HL-60 (cell line): ENCODE data around the gene DCBLD1.

ENCODE experiments used
- DNase-seq, 2 experiments: peaks; one replicate each; pipeline ENCODE4 v3.0.0-alpha.2; 2010 to 2020; ENCODE audit warnings: low read depth in 1 of 2, low spot score in 1 of 2
- H3K27ac ChIP-seq: fragments of 250-450 bp; sonication (Bioruptor Pico); replicated peaks from 2 replicates; pipeline ENCODE4 v1.5.1; 2020; ENCODE audit warnings: mild to moderate bottlenecking, moderate library complexity
- H3K27me3 ChIP-seq: fragments of 250-450 bp; sonication (Bioruptor Pico); 2 replicates; pipeline ENCODE4 v1.5.1; 2021; ENCODE audit warnings: mild to moderate bottlenecking, moderate library complexity; ENCODE audit not compliant: insufficient read depth, poor library complexity, severe bottlenecking
- H3K4me3 ChIP-seq: replicated peaks from 2 replicates; pipeline ENCODE4 v1.5.1; 2011; ENCODE audit warnings: mild to moderate bottlenecking, control low read depth, low read length; ENCODE audit not compliant: insufficient read depth
- CTCF ChIP-seq: IDR thresholded peaks from one replicate; pipeline ENCODE4 v1.5.1; 2011; ENCODE audit warnings: low read length, control low read depth, inconsistent platforms; ENCODE audit not compliant: insufficient read depth
- GABPA ChIP-seq: IDR thresholded peaks from 2 replicates; pipeline ENCODE4 v1.6.1; 2012; ENCODE audit warnings: low read depth
- POLR2AphosphoS5 ChIP-seq: IDR thresholded peaks from 2 replicates; pipeline ENCODE4 v1.6.1; 2012; ENCODE audit warnings: low read depth
- REST ChIP-seq: IDR thresholded peaks from 2 replicates; pipeline ENCODE4 v1.6.1; 2012; ENCODE audit warnings: low read depth; ENCODE audit not compliant: insufficient replicate concordance
- SPI1 ChIP-seq: IDR thresholded peaks from 2 replicates; pipeline ENCODE4 v1.6.1; 2012; ENCODE audit warnings: low read depth, mild to moderate bottlenecking, borderline replicate concordance

Gene DCBLD1

GRCh38 chr6:117503211-117503610 lies 20.7 kb downstream of the DCBLD1 start:
- Histone ChIP-seq H3K4me3 (no peak overlapping the region), H3K27ac (no peak overlapping the region), H3K27me3 (no peaks in the 10 kb centered on the region)
- TF ChIP-seq CTCF (no peak), POLR2AphosphoS5 (no peak), SPI1 (no peak)
- DNase-seq, result no peak

- Histone ChIP-seq H3K27ac (no peak overlapping the region), H3K27me3 (no peaks in the 10 kb centered on the region), H3K4me3 (no peak overlapping the region)
- DNase-seq, result no peak
- TF ChIP-seq REST (no peak), SPI1 (no peak), GABPA (no peak), CTCF (no peak), POLR2AphosphoS5 (no peak)
Measured at GRCh38 chr6:117504478-117505144, 22.1 kb downstream of the DCBLD1 start.

- no peaks in the 10 kb centered on the region for H3K27me3 ChIP-seq
- TF ChIP-seq SPI1 (no peak), GABPA (no peak), CTCF (no peak), REST (no peak), POLR2AphosphoS5 (no peak)
- H3K4me3 ChIP-seq, result no peak overlapping the region
- no peak for DNase-seq
- H3K27ac ChIP-seq, result no peak overlapping the region
Measured at GRCh38 chr6:117505311-117505710, 22.8 kb downstream of the DCBLD1 start.
